GM12892 (cell line): ENCODE results near the gene RNF222.
A peak's percentile ranks its signal among the peaks of the same experiment; 100 is the strongest.
"Not testable (repeated sequence)": the region's sequence is repeated elsewhere in the genome, so short reads cannot be mapped to it uniquely, and the experiment has no call there.

Source experiments
- DNase-seq: peaks from one replicate; pipeline ENCODE4 v3.0.0; 2011; ENCODE audit not compliant: insufficient read length
- FAIRE-seq: peaks from 2 replicates; lab custom pipeline; 2011; peaks lifted over from hg19 to GRCh38; lab: Jason Lieb, UNC
- POLR2A ChIP-seq: IDR thresholded peaks from 2 replicates; pipeline ENCODE4 v1.6.1; 2011; ENCODE audit warnings: low read depth, low read length, control low read depth
- POLR2AphosphoS5 ChIP-seq: IDR thresholded peaks from 2 replicates; pipeline ENCODE4 v1.6.1; 2011; ENCODE audit warnings: low read depth, low read length, control low read depth
- TAF1 ChIP-seq: IDR thresholded peaks from 2 replicates; pipeline ENCODE4 v1.6.1; 2011; ENCODE audit warnings: low read depth, mild to moderate bottlenecking, control low read depth, low read length, borderline replicate concordance

The RNF222 gene

DNA sequence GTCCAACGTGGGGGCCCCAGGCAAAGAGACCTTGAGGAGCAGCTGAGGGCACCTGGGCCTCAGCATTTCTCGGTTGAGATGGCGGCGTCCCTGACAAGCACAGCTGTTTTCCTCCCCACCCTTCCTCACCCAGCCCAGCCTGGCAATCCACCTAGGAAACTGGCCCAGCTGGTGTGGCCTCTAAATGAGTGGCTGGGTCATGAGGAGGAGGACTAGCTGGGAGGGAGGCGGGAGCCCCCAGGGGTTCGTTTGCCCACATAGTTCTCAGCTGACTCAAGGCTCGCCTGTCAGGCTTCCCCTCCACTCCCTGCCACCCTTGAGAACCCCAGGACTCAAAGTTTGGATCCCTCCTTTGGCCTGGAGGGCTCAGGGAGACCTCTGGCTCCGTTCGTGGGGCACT, 5.9 kb downstream of the RNF222 start:
- DNase-seq (no peak), FAIRE-seq (no peak)
- no peak for TF ChIP-seq TAF1
- no peak for TF ChIP-seq POLR2A
- TF ChIP-seq POLR2AphosphoS5, result no peak

DNA sequence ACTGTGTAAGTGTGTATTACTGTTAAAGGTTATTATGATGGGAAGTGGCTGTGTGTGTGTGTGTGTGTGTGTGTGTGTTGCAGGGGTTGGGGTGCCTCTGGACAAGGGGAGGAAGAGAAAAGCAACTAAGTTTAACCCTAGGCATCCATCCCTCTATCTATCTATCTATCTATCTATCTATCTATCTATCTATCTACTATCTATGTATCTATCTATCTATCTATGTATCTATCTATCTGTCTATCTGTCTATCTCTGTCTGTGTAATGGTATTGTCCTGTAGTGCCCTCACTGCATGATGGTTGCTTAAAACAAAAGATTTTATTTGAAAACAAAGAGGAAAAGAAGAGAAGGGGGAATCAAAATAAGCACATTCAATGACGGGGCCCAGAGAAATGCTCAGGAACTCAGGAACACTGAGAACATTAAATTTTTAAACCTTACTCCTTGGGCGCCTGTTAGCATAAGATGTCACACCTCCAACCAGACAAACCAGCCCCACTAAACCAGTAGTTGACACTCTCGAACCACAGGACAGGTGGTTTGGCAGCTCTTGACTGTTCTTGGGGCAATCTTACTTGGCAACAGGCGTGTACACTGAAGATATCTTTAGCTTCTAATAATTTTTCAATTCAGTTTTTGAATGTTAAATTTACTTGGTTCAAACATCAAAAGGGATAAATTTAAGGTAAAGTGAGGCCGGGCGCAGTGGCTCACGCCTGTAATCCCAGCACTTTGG, 9.5 kb downstream of the RNF222 start:
- FAIRE-seq (no peak), DNase-seq (no peak)
- TF ChIP-seq POLR2A (no peak), TAF1 (no peak), POLR2AphosphoS5 (no peak)

DNA sequence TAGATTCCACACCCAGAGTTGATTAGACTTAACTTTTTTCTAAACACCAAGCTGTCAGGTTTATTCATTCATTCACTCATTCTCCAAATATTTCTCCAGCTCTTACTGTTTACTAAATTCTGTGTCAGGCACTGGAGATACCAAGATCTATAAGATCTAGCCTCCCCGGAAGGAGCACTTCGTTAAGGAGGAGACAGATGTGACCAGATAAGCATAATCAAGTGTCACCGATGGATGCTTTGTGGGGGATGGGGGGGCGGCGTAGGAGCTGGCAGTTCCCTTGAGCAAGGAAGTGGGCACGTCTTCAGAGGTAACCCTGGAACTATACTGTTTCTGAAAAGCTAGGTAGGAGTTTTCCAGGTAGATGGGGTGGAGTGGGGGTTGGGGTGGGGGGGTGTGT, 10.8 kb downstream of the RNF222 start:
- FAIRE-seq (no peak), DNase-seq (no peak)
- no peak for TF ChIP-seq POLR2A
- no peak for TF ChIP-seq TAF1
- TF ChIP-seq POLR2AphosphoS5, result no peak

DNA sequence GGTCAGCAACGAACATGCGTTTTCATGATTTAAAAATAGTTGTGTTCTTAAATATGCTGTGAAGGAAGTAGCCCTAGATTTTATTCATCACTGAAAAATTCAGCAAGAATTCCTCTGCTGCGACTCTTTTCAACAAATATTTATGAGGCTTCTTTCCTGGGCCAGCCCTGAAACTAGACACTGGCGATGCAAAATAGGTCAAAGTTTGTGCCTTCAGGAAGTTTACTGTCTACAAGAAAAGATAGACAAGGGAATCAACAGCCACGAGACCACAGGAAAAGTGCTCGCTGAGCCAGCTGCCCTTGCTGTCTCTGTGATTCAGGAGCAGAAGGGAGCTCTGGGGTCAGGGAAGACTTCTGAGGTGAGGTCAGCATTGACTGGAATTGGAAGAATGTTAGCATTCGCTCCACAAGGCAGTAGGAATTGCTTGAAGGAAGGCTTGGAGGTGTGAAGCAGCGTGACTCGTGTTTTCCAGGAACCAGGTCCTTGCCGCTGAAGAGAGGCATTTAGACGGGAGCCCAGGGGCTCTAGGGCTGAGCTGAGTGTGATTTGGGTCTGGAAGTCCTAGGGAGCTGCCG, 12.7 kb downstream of the RNF222 start:
- DNase-seq (no peak), FAIRE-seq (no peak)
- no peak for TF ChIP-seq POLR2A
- TF ChIP-seq TAF1, result no peak
- TF ChIP-seq POLR2AphosphoS5, result no peak

DNA sequence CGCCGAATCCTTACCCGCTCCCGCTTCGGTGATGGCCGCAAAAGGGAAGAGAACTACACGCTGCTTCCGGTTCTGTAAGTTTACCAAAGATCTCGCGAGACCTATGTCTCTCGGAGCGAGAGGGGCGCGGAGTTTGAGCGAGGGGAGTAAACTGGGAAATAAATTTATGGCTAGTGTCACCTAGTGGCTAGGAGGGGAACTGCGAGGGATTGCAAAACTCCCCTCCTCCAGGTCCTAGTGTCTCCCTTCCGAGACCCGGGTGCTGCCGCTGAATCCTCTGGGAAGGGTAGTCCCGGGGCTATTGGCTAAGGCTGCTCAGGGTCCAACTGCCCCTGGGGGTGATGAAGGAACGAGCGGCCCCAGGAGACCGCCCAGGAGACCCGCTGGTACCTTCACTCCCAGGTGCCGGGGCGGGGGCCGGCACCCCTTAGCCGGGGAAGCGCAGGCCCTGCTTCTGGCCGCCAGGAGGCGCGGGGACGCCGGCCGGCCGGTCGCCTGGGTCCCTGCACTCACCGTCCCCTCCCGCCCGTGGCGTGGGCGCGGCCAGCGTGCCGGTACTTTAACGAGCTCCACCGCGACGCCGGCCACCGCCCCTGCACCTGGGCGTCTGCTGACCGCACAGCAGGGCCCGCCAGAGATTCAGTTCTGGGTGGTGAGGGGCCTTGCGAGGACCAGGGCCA, 14.3 kb downstream of the RNF222 start, which contains the start of gene RPL26:
TSS of gene RPL26 (minus strand) at position 51 of the 680 bp plus-strand sequence. CDS start 883 bp downstream, outside the sequence.
- DNase-seq (peak; percentile 91), FAIRE-seq (peak; percentile 95)
- peak; percentile 99 for TF ChIP-seq POLR2AphosphoS5
- peak; percentile 99 for TF ChIP-seq POLR2A
- peak; percentile 100 for TF ChIP-seq TAF1

DNA sequence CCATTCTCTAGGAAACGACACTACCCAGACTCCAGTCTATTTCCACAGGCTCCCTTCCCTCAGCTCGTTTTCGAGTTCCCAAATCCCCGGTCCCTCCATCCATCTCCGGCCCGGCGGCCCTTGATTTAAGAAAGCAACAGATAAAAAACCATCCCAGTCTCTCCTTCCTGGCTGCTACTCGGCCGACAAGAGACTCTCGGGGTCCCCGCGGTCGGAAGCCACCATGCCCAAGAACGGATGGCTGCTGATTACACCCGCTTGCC, 14.8 kb downstream of the RNF222 start:
- DNase-seq (no peak), FAIRE-seq (no peak)
- TF ChIP-seq POLR2AphosphoS5 (no peak), TAF1 (no peak), POLR2A (no peak)

DNA sequence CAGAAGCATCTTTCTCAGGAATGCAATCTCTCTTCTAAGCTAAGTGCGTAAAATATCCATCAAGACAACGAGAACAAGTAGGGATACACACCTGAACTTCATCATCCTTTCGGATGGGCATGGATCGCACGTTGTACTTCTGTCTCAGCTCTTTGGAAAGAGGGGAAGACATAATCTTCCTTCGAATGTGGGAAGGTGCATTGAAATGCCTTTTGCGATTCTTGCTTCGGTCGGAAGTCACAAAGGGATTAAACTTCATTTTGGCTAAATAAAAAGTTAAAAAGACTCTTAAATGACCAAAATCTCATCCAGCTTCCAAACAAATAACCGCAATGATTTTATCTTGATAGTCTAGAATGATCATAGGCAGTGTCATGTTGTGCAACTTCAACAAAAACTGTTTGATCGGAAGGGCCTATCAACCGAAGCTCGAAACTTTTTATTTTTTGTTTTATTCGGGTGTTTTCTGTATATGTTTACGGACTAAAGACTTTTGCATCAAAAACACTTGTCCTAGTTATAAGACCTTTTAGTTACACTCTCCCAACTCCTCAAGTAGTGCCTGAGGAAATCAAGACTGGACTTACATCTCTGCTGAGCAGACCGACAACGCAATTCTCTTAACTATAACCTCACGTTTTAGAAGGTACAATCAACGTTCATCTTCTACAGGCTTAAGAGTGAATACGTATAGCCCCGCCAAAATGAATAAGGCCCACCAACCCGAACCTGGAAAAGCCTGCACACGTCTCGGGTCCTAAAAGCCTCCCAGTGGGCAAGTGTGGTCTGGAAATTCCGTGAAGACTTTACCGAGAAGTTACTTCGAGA, 15.4 kb downstream of the RNF222 start:
- FAIRE-seq (peak; percentile 36), DNase-seq (no peak)
- TF ChIP-seq TAF1 (no peak), POLR2A (0 out of 2 replicates have a peak, but pooled peaks have one; percentile 31)

DNA sequence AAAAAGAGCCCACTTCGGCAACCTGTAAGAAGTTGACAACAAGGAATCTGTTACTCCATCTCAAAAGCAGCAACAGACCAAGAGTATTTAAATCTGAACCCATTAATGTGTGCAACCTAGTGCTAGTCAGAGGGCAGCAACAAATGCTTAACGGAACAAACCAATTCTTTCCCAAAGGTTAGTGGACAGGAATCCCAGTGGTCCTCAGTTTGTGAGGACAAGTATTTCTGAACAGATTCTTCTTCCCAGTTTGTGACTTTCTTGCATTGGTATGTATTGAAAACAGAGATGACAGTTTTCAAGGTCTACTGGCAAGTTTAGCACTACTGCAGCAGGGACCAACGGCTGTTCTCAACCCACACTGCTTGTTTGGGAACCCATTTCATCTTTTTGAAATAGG, 17.6 kb downstream of the RNF222 start:
- FAIRE-seq (no peak), DNase-seq (no peak)
- TF ChIP-seq POLR2A, result no peak; the same call in 1 of the 2 replicates
- TF ChIP-seq POLR2AphosphoS5, result no peak
- no peak for TF ChIP-seq TAF1

DNA sequence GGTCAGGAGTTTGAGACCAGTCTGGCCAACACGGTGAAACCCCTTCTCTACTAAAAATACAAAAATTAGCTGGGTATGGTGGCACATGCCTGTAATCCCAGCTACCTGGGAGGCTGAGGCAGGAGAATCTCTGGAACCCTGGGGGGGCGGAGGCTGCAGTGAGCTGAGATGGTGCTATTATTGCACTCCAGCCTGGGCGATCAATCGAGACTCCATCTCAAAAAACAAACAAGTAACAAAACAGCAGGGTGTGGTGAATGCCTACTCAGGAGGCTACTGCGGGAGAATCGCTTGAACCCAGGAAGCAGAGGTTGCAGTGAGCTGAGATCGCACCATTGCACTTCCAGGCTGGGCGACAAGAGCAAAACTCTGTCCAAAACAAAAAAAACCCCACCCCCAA, 19.5 kb downstream of the RNF222 start:
- FAIRE-seq, DNase-seq: not testable (repeated sequence)

DNA sequence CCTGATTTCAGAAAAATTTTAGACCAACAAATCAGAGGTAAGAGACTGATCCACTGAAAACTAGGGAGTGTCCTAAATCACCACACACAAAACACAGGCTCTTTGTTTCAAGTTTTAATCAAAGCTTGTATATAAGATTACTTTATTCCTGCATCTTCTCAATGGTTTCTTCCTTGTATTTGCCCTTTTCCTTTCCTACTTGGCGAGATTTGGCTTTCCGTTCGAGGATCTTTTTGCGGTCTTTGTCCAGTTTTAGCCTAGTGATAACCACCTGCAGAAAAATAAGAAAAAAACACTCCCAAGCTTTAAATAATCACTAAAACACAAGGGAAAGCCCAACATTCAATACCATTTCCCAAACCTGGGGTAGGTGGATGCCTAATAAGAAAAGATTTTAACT, 20.2 kb downstream of the RNF222 start:
- DNase-seq (no peak), FAIRE-seq (no peak)
- TF ChIP-seq POLR2AphosphoS5, result no peak
- TF ChIP-seq TAF1, result no peak
- no peak for TF ChIP-seq POLR2A
